AG10803 (cell line): ENCODE data around the gene CDH4.

Source experiments
- DNase-seq: peaks from one replicate; pipeline ENCODE4 v3.0.0; 2010; ENCODE audit warnings: low read depth
- H3K4me3 ChIP-seq: 2 replicates; pipeline ENCODE4 v1.5.1; 2011; ENCODE audit warnings: mild to moderate bottlenecking, low read length, control low read depth
- CTCF ChIP-seq: conservative IDR thresholded peaks from 2 replicates; pipeline ENCODE4 v1.5.1; 2011; ENCODE audit warnings: mild to moderate bottlenecking, low read length, control low read depth, inconsistent platforms

The CDH4 gene

GRCh38 chr20:61430228-61430624 is 178.2 kb downstream of the CDH4 start:
- no peak for DNase-seq
- no peak overlapping the region for H3K4me3 ChIP-seq
- no peak for TF ChIP-seq CTCF

- TF ChIP-seq CTCF, result no peak
- DNase-seq, result no peak
- H3K4me3 ChIP-seq, result no peak overlapping the region
Measured at GRCh38 chr20:61433176-61433575, 181.1 kb downstream of the CDH4 start.

GRCh38 chr20:61433816-61434215 is 181.8 kb downstream of the CDH4 start:
- TF ChIP-seq CTCF, result no peak
- no peak for DNase-seq
- no peak overlapping the region for H3K4me3 ChIP-seq

- H3K4me3 ChIP-seq, result no peak overlapping the region
- TF ChIP-seq CTCF, result no peak
- peak; percentile 8 for DNase-seq
Measured at GRCh38 chr20:61434341-61434781, 182.3 kb downstream of the CDH4 start.

GRCh38 chr20:61435184-61435822 is 183.2 kb downstream of the CDH4 start:
- no peak for DNase-seq
- no peak for TF ChIP-seq CTCF

GRCh38 chr20:61435823-61436220 is 183.8 kb downstream of the CDH4 start:
- DNase-seq, result no peak
- no peak for TF ChIP-seq CTCF
- H3K4me3 ChIP-seq, result no peak overlapping the region

More at GRCh38 chr20:61435184-61435822, 183.2 kb downstream of the CDH4 start:
- no peak overlapping the region for H3K4me3 ChIP-seq

- no peak for TF ChIP-seq CTCF
- no peak overlapping the region for H3K4me3 ChIP-seq
- DNase-seq, result peak; percentile 79
Measured at GRCh38 chr20:61436283-61436666, 184.2 kb downstream of the CDH4 start.
